IMR-90 (cell line): ENCODE measurements around the gene SERPINA6. TPM values are rescaled to one million over a fixed set of nuclear protein-coding genes. Genes with fewer than 3 reads are reported as not detected.

Source experiments
- ATAC-seq: fragments of 200-7000 bp; cut with Tn5 transposase; 2 replicates; pipeline ENCODE4 v1.9.1; 2020; ENCODE audit warnings: low read depth, mild to moderate bottlenecking, moderate library complexity
- BruUV-seq: library from RNA; stranded (reverse); fragments of 400-500 nt; replicated peaks from 2 replicates; lab custom pipeline; 2021; lab: Mats Ljungman, UMichigan
- CTCF ChIA-PET: fragments of 300-600 bp; formaldehyde crosslinking; extraction: SDS; loops from one replicate; lab custom pipeline; 2021; ENCODE audit warnings: antibody characterized with exemption; lab: Yijun Ruan, JAX
- POLR2A ChIA-PET: fragments of 300-600 bp; sonication (Branson Sonifier 250); formaldehyde crosslinking; loops from one replicate; lab custom pipeline; 2022; ENCODE audit warnings: antibody characterized with exemption; ENCODE audit not compliant: unreplicated experiment; lab: Charles Lee
- DNase-seq: peaks from one replicate; pipeline ENCODE4 v3.0.0; 2013
- H2AFZ ChIP-seq: replicated peaks from 2 replicates; pipeline ENCODE3; 2013; ENCODE audit warnings: low read length, mild to moderate bottlenecking; ENCODE audit not compliant: poor library complexity
- H2AK5ac ChIP-seq: 2 replicates; pipeline ENCODE4 v1.6.1; 2013; ENCODE audit warnings: low read depth, low read length, inconsistent platforms
- H2AK9ac ChIP-seq: replicated peaks from 2 replicates; pipeline ENCODE3; 2013; ENCODE audit warnings: mild to moderate bottlenecking, low read depth, low read length, moderate library complexity; ENCODE audit not compliant: poor library complexity
- H2BK120ac ChIP-seq: 2 replicates; pipeline ENCODE4 v1.6.1; 2013; ENCODE audit warnings: low read depth, low read length, inconsistent platforms
- H2BK15ac ChIP-seq: 3 replicates; pipeline ENCODE4 v1.6.1; 2013; ENCODE audit warnings: low read depth, low read length, inconsistent platforms
- H2BK20ac ChIP-seq: 2 replicates; pipeline ENCODE4 v1.6.1; 2013; ENCODE audit warnings: low read depth, mild to moderate bottlenecking, inconsistent platforms, low read length, moderate library complexity
- H2BK5ac ChIP-seq: 2 replicates; pipeline ENCODE4 v1.6.1; 2013; ENCODE audit warnings: mild to moderate bottlenecking, low read depth, low read length, inconsistent platforms; ENCODE audit not compliant: poor library complexity, severe bottlenecking
- H3K14ac ChIP-seq: replicated peaks from 2 replicates; pipeline ENCODE4 v1.6.1; 2013; ENCODE audit warnings: low read depth, low read length, inconsistent platforms
- H3K18ac ChIP-seq: 2 replicates; pipeline ENCODE4 v1.6.1; 2013; ENCODE audit warnings: low read depth, low read length, control low read depth
- H3K23ac ChIP-seq: 2 replicates; pipeline ENCODE4 v1.6.1; 2013; ENCODE audit warnings: low read depth, low read length, inconsistent platforms
- H3K27ac ChIP-seq: 2 replicates; pipeline ENCODE4 v1.5.1; 2013; ENCODE audit warnings: mild to moderate bottlenecking, control low read depth, low read length; ENCODE audit not compliant: insufficient read depth
- H3K27me3 ChIP-seq: 2 replicates; pipeline ENCODE4 v1.6.1; 2013; ENCODE audit warnings: low read length; ENCODE audit not compliant: control insufficient read depth, insufficient read depth
- H3K36me3 ChIP-seq: 2 replicates; pipeline ENCODE4 v1.6.1; 2013; ENCODE audit warnings: low read length, mixed read lengths; ENCODE audit not compliant: control insufficient read depth, insufficient read depth
- H3K4ac ChIP-seq: 2 replicates; pipeline ENCODE4 v1.6.1; 2013; ENCODE audit warnings: low read depth, low read length, inconsistent platforms
- H3K4me1 ChIP-seq: 2 replicates; pipeline ENCODE4 v1.6.1; 2013; ENCODE audit warnings: low read length, mixed read lengths; ENCODE audit not compliant: control insufficient read depth, insufficient read depth
- H3K4me2 ChIP-seq: 2 replicates; pipeline ENCODE4 v1.6.1; 2013; ENCODE audit warnings: low read depth, mild to moderate bottlenecking, control low read depth, low read length, moderate library complexity
- H3K4me3 ChIP-seq: 2 replicates; pipeline ENCODE4 v1.5.1; 2013; ENCODE audit warnings: low read depth, mild to moderate bottlenecking, control low read depth, low read length, moderate library complexity; ENCODE audit not compliant: insufficient read depth
- H3K56ac ChIP-seq: 2 replicates; pipeline ENCODE4 v1.6.1; 2013; ENCODE audit warnings: low read length, inconsistent platforms; ENCODE audit not compliant: insufficient read depth; ENCODE audit errors: extremely low read depth
- H3K79me1 ChIP-seq, 2 experiments: 2 replicates each; pipeline ENCODE4 v1.6.1; 2013; ENCODE audit warnings: low read length in 2 of 2, inconsistent platforms in 1 of 2, low read depth in 1 of 2
- H3K9ac ChIP-seq: 2 replicates; pipeline ENCODE4 v1.6.1; 2013; ENCODE audit warnings: low read depth, low read length, control low read depth
- H3K9me1 ChIP-seq: 2 replicates; pipeline ENCODE4 v1.6.1; 2013; ENCODE audit warnings: low read length, inconsistent platforms; ENCODE audit not compliant: insufficient read depth
- H3K9me3 ChIP-seq: 2 replicates; pipeline ENCODE4 v1.6.1; 2013; ENCODE audit warnings: low read length; ENCODE audit not compliant: control insufficient read depth, insufficient read depth
- H4K20me1 ChIP-seq: 2 replicates; pipeline ENCODE4 v1.6.1; 2013; ENCODE audit warnings: low read length, inconsistent platforms; ENCODE audit not compliant: insufficient read depth
- H4K5ac ChIP-seq: 2 replicates; pipeline ENCODE4 v1.6.1; 2013; ENCODE audit warnings: mild to moderate bottlenecking, low read depth, low read length, control low read depth
- H4K8ac ChIP-seq, 2 experiments: 2 replicates each; pipeline ENCODE4 v1.6.1; 2013; ENCODE audit warnings: low read depth in 2 of 2, low read length in 2 of 2, control low read depth in 1 of 2, inconsistent platforms in 1 of 2
- H4K91ac ChIP-seq: 2 replicates; pipeline ENCODE4 v1.6.1; 2013; ENCODE audit warnings: low read depth, low read length, inconsistent platforms; ENCODE audit not compliant: insufficient read depth
- CEBPB ChIP-seq: IDR thresholded peaks from 2 replicates; pipeline ENCODE4 v1.6.1; 2012; ENCODE audit warnings: low read depth, low read length, improper control_type of control experiment
- CHD1 ChIP-seq: IDR thresholded peaks from 2 replicates; pipeline ENCODE4 v1.6.1; 2012; ENCODE audit warnings: low read depth, low read length, improper control_type of control experiment
- FOS ChIP-seq: fragments of 150-350 bp; IDR thresholded peaks from 2 replicates; pipeline ENCODE4 v1.6.1; 2016; ENCODE audit warnings: low read depth, low read length
- MXI1 ChIP-seq: IDR thresholded peaks from 2 replicates; pipeline ENCODE4 v1.6.1; 2012; ENCODE audit warnings: low read depth, mild to moderate bottlenecking, low read length, moderate library complexity, borderline replicate concordance
- POLR2A ChIP-seq: IDR thresholded peaks from 2 replicates; pipeline ENCODE4 v1.6.1; 2012; ENCODE audit warnings: mild to moderate bottlenecking, low read depth, low read length
- RAD21 ChIP-seq: IDR thresholded peaks from 2 replicates; pipeline ENCODE4 v1.6.1; 2012; ENCODE audit warnings: low read length, improper control_type of control experiment
- RFX5 ChIP-seq: IDR thresholded peaks from 2 replicates; pipeline ENCODE4 v1.8.0; 2012; ENCODE audit warnings: low read depth, mild to moderate bottlenecking, low read length, moderate library complexity
- SMC3 ChIP-seq: fragments of 150-350 bp; IDR thresholded peaks from 2 replicates; pipeline ENCODE4 v1.6.1; 2016; ENCODE audit warnings: low read depth, mild to moderate bottlenecking, antibody characterized with exemption, low read length, moderate library complexity
- WGBS, 2 experiments: methylation state at CpG; one replicate each; pipeline versions ENCODE4 v1.1.5 to v1.1.7; 2013; ENCODE audit warnings: missing lambda C conversion rate in 2 of 2; ENCODE audit not compliant: insufficient read length in 1 of 2; ENCODE audit errors: extremely low coverage in 2 of 2; 5-methylcytosine and 5-hydroxymethylcytosine counted together
- dilution Hi-C: fragments of 300-500 bp; cut with HindIII; formaldehyde crosslinking; loops from one replicate; pipeline ENCODE4 v1.14.3; 2018; ENCODE audit warnings: low sequenced_read_pairs; ENCODE audit not compliant: unreplicated experiment
- in situ Hi-C: fragments of 300-500 bp; cut with MboI; formaldehyde crosslinking; loops from 3 replicates; pipeline ENCODE4 v1.14.3; 2019; ENCODE audit warnings: low sequenced_read_pairs, inconsistent platforms, mixed read lengths
- intact Hi-C: fragments of 100-400 bp; cut with micrococcal nuclease; formaldehyde crosslinking; loops from 2 replicates; pipeline ENCODE4 v1.10.0; 2022
- polyA plus RNA-seq, 3 experiments: library from polyadenylated mRNA; depleted of rRNA; stranded (reverse); fragments of >200 nt; gene quantifications; 2 replicates each; pipeline ENCODE4 v1.2.3, GENCODE V29; 2012; ENCODE audit warnings: low replicate concordance in 1 of 3
- total RNA-seq: library from RNA; depleted of rRNA; stranded (reverse); fragments of >200 nt; gene quantifications from 2 replicates; pipeline ENCODE4 v1.2.3, GENCODE V29; 2012

The SERPINA6 gene
- total and polyA plus RNA-seq, 2 of the 4 experiments (the other 2 are of a cell fraction): not detected

DNA sequence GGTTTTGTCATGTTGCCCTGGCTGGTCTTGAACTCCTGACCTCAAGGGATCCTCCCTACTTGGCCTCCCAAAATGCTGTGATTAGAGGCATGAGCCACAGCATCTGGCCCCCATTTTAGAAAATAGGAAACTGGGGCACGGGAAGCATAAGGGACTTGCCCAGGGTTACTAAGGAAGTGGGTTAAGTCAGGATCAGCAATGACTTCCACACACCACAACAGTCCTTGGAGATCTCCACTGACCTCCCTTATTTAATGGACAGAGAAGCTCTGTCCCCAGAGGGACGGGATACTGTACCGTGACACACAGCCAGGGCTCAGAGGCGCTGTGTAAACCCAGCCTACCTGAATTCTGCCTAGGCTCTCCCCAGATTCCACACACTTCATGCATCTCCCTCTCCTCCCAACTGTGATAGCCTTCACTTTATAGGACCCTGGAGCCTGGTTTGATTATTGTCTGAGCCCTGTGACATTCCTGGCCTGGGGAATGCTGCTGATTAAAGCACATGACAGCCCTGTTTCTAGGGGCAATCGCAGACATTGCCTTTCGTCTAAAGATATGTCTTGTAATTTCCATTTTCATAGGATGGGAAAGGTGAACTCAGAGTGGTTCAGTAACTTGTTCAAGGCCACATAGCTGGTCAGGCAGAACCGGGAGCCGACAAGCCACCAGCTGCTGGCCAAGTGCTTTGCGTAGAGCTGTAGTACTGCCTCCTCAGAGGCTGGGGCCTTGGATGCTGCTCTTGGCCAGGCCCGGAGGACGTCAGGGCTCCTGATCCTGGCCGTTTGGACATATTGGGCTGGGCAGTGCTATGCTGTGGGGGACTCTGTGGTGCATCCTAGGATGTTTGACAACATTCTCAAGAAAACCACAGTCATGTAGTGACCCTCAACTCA, 44.5 kb upstream of the SERPINA6 start:
- dilution Hi-C loops: no loop called here
- intact Hi-C loops: no loop called here

More for the DNA sequence above, 44.5 kb upstream of the SERPINA6 start:
- no peak overlapping the region for H2BK120ac ChIP-seq
- H4K91ac ChIP-seq: no peak overlapping the region
- H2BK5ac ChIP-seq: no peak overlapping the region
- DNase-seq: no peak
- 72% methylated on average over 3 of the region's 12 CpGs; no CpG with 5 or more reads in 1 of the 2 experiments for WGBS, 2 experiments
- ATAC-seq: no peak
- H3K56ac ChIP-seq: no peak overlapping the region
- in situ Hi-C loops: no loop called here
- no peak overlapping the region for H3K27ac ChIP-seq
- no peak for TF ChIP-seq RAD21
- no peak for TF ChIP-seq FOS
- TF ChIP-seq SMC3: no peak
- TF ChIP-seq CEBPB: no peak
- no peak for TF ChIP-seq CHD1
- TF ChIP-seq MXI1: no peak
- TF ChIP-seq RFX5: no peak
- no peak for TF ChIP-seq POLR2A
- H2BK20ac ChIP-seq: no peak overlapping the region
- H4K20me1 ChIP-seq: no peaks in the 10 kb centered on the region
- H2BK15ac ChIP-seq: no peak overlapping the region
- no peak overlapping the region for H3K4me3 ChIP-seq
- ChIA-PET CTCF (no interaction called here), POLR2A (no interaction called here)
- H2AFZ ChIP-seq: no peak overlapping the region
- H4K8ac ChIP-seq: no peak overlapping the region
- H3K79me1 ChIP-seq: no peaks in the 10 kb centered on the region
- no peaks in the 10 kb centered on the region for H3K4me1 ChIP-seq
- no peak overlapping the region for H2AK9ac ChIP-seq
- no peak overlapping the region for H3K23ac ChIP-seq
- H3K4ac ChIP-seq: no peak overlapping the region
- no peak overlapping the region for H3K14ac ChIP-seq
- H2AK5ac ChIP-seq: no peak overlapping the region
- H3K4me2 ChIP-seq: no peak overlapping the region
- no peak overlapping the region for H3K9ac ChIP-seq
- no peaks in the 10 kb centered on the region; the same call in 1 of the 2 replicates for H3K27me3 ChIP-seq
- H3K18ac ChIP-seq: no peak overlapping the region
- H3K9me1 ChIP-seq: peaks cover 6% of the 10 kb centered on the region; the same call in 1 of the 2 replicates
- no TSS peak for BruUV-seq
- H4K5ac ChIP-seq: no peak overlapping the region
- H3K9me3 ChIP-seq: no peaks in the 10 kb centered on the region
- no peaks in the 10 kb centered on the region for H3K36me3 ChIP-seq
